ENCODE measurements around the gene IGFLR1. TPM values are rescaled to one million over a fixed set of nuclear protein-coding genes. Genes with fewer than 3 reads are reported as not detected.

The IGFLR1 gene
- total RNA-seq, 4 donors from 2014 or later: 2.0 to 14.1 (median 3.0) TPM

- ATAC-seq: no peak
- no peak for TF ChIP-seq POLR2A (IDR thresholded peaks at IDR 0.05)
- TF ChIP-seq, protein P1, sequence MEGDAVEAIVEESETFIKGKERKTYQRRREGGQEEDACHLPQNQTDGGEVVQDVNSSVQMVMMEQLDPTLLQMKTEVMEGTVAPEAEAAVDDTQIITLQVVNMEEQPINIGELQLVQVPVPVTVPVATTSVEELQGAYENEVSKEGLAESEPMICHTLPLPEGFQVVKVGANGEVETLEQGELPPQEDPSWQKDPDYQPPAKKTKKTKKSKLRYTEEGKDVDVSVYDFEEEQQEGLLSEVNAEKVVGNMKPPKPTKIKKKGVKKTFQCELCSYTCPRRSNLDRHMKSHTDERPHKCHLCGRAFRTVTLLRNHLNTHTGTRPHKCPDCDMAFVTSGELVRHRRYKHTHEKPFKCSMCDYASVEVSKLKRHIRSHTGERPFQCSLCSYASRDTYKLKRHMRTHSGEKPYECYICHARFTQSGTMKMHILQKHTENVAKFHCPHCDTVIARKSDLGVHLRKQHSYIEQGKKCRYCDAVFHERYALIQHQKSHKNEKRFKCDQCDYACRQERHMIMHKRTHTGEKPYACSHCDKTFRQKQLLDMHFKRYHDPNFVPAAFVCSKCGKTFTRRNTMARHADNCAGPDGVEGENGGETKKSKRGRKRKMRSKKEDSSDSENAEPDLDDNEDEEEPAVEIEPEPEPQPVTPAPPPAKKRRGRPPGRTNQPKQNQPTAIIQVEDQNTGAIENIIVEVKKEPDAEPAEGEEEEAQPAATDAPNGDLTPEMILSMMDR (IDR thresholded peaks at IDR 0.05 in 4 of 5, conservative IDR thresholded peaks at IDR 0.05 in 1 of 5): no peak
- no peak for DNase-seq
- Histone ChIP-seq H3K27ac (peak overlapping the region; percentile 97 to 99 (median 99)), H3K9me3 (no peaks in the 10 kb centered on the region), H3K4me3 (peak overlapping the region in 2 of 4 donors; percentile 78 to 96), H3K36me3 (peaks cover 0 to 9% of the 10 kb centered on the region in 2 donors), H3K4me1 (peaks cover 23 to 37% of the 10 kb centered on the region in 2 donors), H3K27me3 (no peaks in the 10 kb centered on the region)
- intact Hi-C loops (cut with DNase I; ENCODE audit: low total_unique reads): loop anchor here (10.0 kb wide), 2 partner anchors 368 to 602 kb away; partner anchors contain the start of genes FXYD7, OVOL3, POLR2I and TBCB
- in situ Hi-C loops (cut with MboI; ENCODE audit: low sequenced_read_pairs in 4 of 4): no loop called here
Observed at GRCh38 chr19:35746531-35746930, 4.3 kb upstream of the IGFLR1 start.

DNA sequence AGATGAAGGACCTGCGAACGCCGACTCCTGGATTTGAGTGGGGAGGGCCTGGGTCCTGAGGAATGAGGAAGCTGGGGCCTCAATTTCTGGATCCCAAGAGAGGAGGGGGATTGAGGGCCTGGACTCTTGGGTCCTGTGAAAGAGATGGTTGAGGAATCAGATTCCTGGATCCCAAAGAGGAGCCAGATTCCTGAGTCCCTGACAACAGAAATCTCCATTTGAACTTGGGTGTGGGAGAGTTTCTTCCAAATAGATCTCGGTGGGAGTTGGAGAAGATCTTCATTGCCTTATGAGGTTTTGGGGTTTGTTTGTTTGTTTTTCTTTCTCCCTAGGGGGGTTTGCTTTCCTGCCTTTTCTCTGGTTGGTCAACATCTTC is 3.8 kb upstream of the IGFLR1 start:
- no peak for ATAC-seq
- in situ Hi-C loops (cut with MboI; ENCODE audit: low sequenced_read_pairs in 4 of 4): no loop called here

GRCh38 chr19:35745328-35746086 is 3.3 kb upstream of the IGFLR1 start, which contains the start of the genes PSENEN and U2AF1L4:
Gene PSENEN (plus strand): TSS chr19:35745651. CDS start chr19:35745931, 280 bp downstream.
Gene U2AF1L4 (minus strand): TSS chr19:35745418. CDS start chr19:35745391, 27 bp downstream.
- Histone ChIP-seq H3K36me3 (peaks cover 0 to 5% of the 10 kb centered on the region in 2 donors), H3K9me3 (no peaks in the 10 kb centered on the region), H3K27me3 (no peaks in the 10 kb centered on the region), H3K4me3 (peak within 1 kb of the TSS; percentile 78 to 96 (median 86)), H3K4me1 (peaks cover 28 to 44% of the 10 kb centered on the region in 2 donors), H3K27ac (peak within 1 kb of the TSS; percentile 97 to 99 (median 99))
- intact Hi-C loops (cut with DNase I; ENCODE audit: low total_unique reads) (loop anchor here (1.0 to 10.0 kb wide), 3 partner anchors 28 to 601 kb away; partner anchors contain the start of genes FXYD7, OVOL3, POLR2I and TBCB), in situ Hi-C loops (cut with MboI; ENCODE audit: low sequenced_read_pairs in 4 of 4) (no loop called here)
- DNase-seq (peak; percentile 98 to 99), ATAC-seq (peak; percentile 76 to 81)
- peak; percentile 49 for TF ChIP-seq POLR2A (IDR thresholded peaks at IDR 0.05)
- TF ChIP-seq, protein P1 (IDR thresholded peaks at IDR 0.05 in 4 of 5, conservative IDR thresholded peaks at IDR 0.05 in 1 of 5): no peak

More for the DNA sequence above, 3.8 kb upstream of the IGFLR1 start:
- Histone ChIP-seq H3K4me1 (peaks cover 24 to 40% of the 10 kb centered on the region in 2 donors), H3K4me3 (peak overlapping the region; percentile 78 to 96 (median 86)), H3K36me3 (peaks cover 0 to 6% of the 10 kb centered on the region in 2 donors), H3K9me3 (no peaks in the 10 kb centered on the region), H3K27ac (peak overlapping the region; percentile 97 to 99 (median 99)), H3K27me3 (no peaks in the 10 kb centered on the region)
- intact Hi-C loops (cut with DNase I; ENCODE audit: low total_unique reads): loop anchor here (10.0 kb wide), 2 partner anchors 369 to 601 kb away; partner anchors contain the start of genes FXYD7, OVOL3, POLR2I and TBCB
- TF ChIP-seq POLR2A (IDR thresholded peaks at IDR 0.05): no peak
- TF ChIP-seq, protein P1 (IDR thresholded peaks at IDR 0.05 in 4 of 5, conservative IDR thresholded peaks at IDR 0.05 in 1 of 5): no peak
- DNase-seq: no peak

DNA sequence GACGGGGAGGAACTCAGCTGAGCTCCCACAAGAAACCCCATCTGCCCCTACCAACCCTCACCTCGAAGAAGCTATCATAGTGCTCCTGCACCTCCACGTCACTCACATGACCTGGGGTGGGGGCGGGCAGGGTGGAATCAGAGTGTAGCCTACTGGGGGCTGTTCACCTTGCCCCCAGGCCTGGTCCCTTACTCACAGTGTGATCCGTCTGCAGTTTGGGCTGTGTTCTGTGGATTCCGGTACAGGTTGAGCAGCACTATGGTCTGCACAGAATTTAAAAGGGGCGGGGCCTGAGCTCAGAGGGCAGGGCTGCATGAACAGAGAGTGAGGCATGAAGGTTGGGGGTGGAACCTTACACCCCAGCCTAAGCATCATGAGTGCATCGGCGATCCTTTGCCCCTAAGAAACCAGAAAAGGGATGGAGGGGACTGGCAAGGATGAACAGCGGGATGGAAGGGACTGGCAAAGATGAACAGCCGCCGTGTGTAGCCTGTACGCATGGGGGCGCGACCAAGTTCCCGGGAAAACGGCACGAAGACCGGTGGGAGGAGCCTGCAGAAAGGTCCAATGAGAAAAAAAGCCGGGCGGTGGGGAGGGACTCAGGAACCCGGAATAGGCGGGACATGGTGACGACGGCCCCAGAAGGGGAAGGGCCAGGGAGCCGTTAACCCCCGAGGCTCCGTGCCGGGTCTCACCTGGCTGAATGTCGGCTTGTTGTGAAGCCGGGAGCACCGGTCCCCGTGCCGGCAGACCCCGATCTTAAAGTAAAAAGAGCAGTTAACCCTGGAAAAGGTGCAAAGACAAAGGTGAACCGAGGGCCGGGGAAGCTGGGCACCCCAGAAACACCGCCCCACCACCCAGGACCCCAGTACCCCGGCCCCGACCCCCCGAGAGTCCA is 2.4 kb upstream of the IGFLR1 start:
- no peaks in the 10 kb centered on the region for H3K9me3 ChIP-seq
- H3K27ac ChIP-seq: peak overlapping the region; percentile 97 to 99 (median 99)
- no peak for TF ChIP-seq POLR2A (IDR thresholded peaks at IDR 0.05)
- TF ChIP-seq, protein P1 (IDR thresholded peaks at IDR 0.05 in 4 of 5, conservative IDR thresholded peaks at IDR 0.05 in 1 of 5): peak in 4 of 5 experiments; percentile 29 to 53 (median 47)
- peaks cover 0 to 5% of the 10 kb centered on the region in 2 donors for H3K36me3 ChIP-seq
- ATAC-seq: peak; percentile 68 to 71
- peak overlapping the region; percentile 78 to 96 (median 86) for H3K4me3 ChIP-seq
- in situ Hi-C loops (cut with MboI; ENCODE audit: low sequenced_read_pairs in 4 of 4) (no loop called here), intact Hi-C loops (cut with DNase I; ENCODE audit: low total_unique reads) (loop anchor here (1.0 to 10.0 kb wide), 5 partner anchors 27 to 1333 kb away; partner anchors contain the start of genes FXYD7, OVOL3, POLR2I and TBCB)
- H3K4me1 ChIP-seq: peaks cover 33 to 47% of the 10 kb centered on the region in 2 donors
- H3K27me3 ChIP-seq: no peaks in the 10 kb centered on the region
- DNase-seq: peak; percentile 95 to 96
